ENCODE data around the gene COQ4. TPM values are rescaled to one million over a fixed set of nuclear protein-coding genes. Genes with fewer than 3 reads are reported as not detected.

COQ4 gene
- total RNA-seq, 4 donors from 2014 or later: 3.2 to 37.9 (median 29.6) TPM

- intact Hi-C loops (cut with DNase I; ENCODE audit: low total_unique reads): no loop called here
- Histone ChIP-seq H3K27ac (peak within 1 kb of the TSS; percentile 71 to 79), H3K4me3 (peak within 1 kb of the TSS; percentile 69 to 88), H3K4me1 (peaks cover 0 to 12% of the 10 kb centered on the region in 2 donors), H3K9me3 (no peaks in the 10 kb centered on the region), H3K27me3 (no peaks in the 10 kb centered on the region), H3K36me3 (no peaks in the 10 kb centered on the region)
- TF ChIP-seq CTCF (IDR thresholded peaks at IDR 0.05) (peak in 1 of 4 experiments; percentile 26), POLR2A (IDR thresholded peaks at IDR 0.05) (peak in 1 of 2 donors; percentile 28)
- DNase-seq: peak; percentile 48 to 65
Observed at GRCh38 chr9:128339761-128340690, 17.4 kb downstream of the COQ4 start, which contains the start of gene SLC27A4. Gene SLC27A4 (plus strand): TSS chr9:128340527. CDS start chr9:128343133, 2,606 bp downstream.

GRCh38 chr9:128340691-128341434 lies 18.2 kb downstream of the COQ4 start:
- H3K4me3 ChIP-seq: peak overlapping the region; percentile 69 to 88
- TF ChIP-seq POLR2A (IDR thresholded peaks at IDR 0.05) (no peak), CTCF (IDR thresholded peaks at IDR 0.05) (no peak)
- intact Hi-C loops (cut with DNase I; ENCODE audit: low total_unique reads): no loop called here
- H3K9me3 ChIP-seq: no peaks in the 10 kb centered on the region
- no peaks in the 10 kb centered on the region for H3K27me3 ChIP-seq
- DNase-seq: no peak
- H3K36me3 ChIP-seq: no peaks in the 10 kb centered on the region
- peak overlapping the region; percentile 71 to 79 for H3K27ac ChIP-seq
- H3K4me1 ChIP-seq: peaks cover 0 to 12% of the 10 kb centered on the region in 2 donors

GRCh38 chr9:128341435-128341849 lies 18.8 kb downstream of the COQ4 start:
- intact Hi-C loops (cut with DNase I; ENCODE audit: low total_unique reads): no loop called here
- no peaks in the 10 kb centered on the region for H3K36me3 ChIP-seq
- H3K4me3 ChIP-seq: peak overlapping the region; percentile 69 to 88
- peaks cover 0 to 12% of the 10 kb centered on the region in 2 donors for H3K4me1 ChIP-seq
- DNase-seq: peak; percentile 46 to 54
- peak overlapping the region in 1 of 2 donors; percentile 71 for H3K27ac ChIP-seq
- no peak for TF ChIP-seq POLR2A (IDR thresholded peaks at IDR 0.05)
- peak; percentile 25 to 58 (median 51) for TF ChIP-seq CTCF (IDR thresholded peaks at IDR 0.05)
- no peaks in the 10 kb centered on the region for H3K27me3 ChIP-seq
- no peaks in the 10 kb centered on the region for H3K9me3 ChIP-seq

- Histone ChIP-seq H3K4me3 (no peak overlapping the region), H3K4me1 (peaks cover 0 to 12% of the 10 kb centered on the region in 2 donors), H3K27me3 (no peaks in the 10 kb centered on the region), H3K27ac (no peak overlapping the region), H3K36me3 (no peaks in the 10 kb centered on the region), H3K9me3 (no peaks in the 10 kb centered on the region)
- intact Hi-C loops (cut with DNase I; ENCODE audit: low total_unique reads): no loop called here
- no peak for TF ChIP-seq POLR2A (IDR thresholded peaks at IDR 0.05)
- DNase-seq: no peak
Observed at GRCh38 chr9:128342971-128343680, 20.5 kb downstream of the COQ4 start.

- Histone ChIP-seq H3K4me1 (peaks cover 0 to 12% of the 10 kb centered on the region in 2 donors), H3K27ac (no peak overlapping the region), H3K27me3 (no peaks in the 10 kb centered on the region), H3K9me3 (no peaks in the 10 kb centered on the region), H3K4me3 (no peak overlapping the region), H3K36me3 (no peaks in the 10 kb centered on the region)
- intact Hi-C loops (cut with DNase I; ENCODE audit: low total_unique reads): no loop called here
- no peak for TF ChIP-seq CTCF (IDR thresholded peaks at IDR 0.05)
- TF ChIP-seq POLR2A (IDR thresholded peaks at IDR 0.05): no peak
- DNase-seq: no peak
Observed at GRCh38 chr9:128343855-128344254, 21.2 kb downstream of the COQ4 start.

All from uterus (tissue), 4 donors.